GM15510 (cell line): Measurements from ENCODE around the gene ZNF341.

Experiments
- POLR2A ChIP-seq: IDR thresholded peaks from 3 replicates; pipeline ENCODE4 v1.6.1; 2011; ENCODE audit warnings: borderline replicate concordance; ENCODE audit not compliant: insufficient read length; ENCODE audit errors: extremely low read depth

Gene ZNF341

DNA sequence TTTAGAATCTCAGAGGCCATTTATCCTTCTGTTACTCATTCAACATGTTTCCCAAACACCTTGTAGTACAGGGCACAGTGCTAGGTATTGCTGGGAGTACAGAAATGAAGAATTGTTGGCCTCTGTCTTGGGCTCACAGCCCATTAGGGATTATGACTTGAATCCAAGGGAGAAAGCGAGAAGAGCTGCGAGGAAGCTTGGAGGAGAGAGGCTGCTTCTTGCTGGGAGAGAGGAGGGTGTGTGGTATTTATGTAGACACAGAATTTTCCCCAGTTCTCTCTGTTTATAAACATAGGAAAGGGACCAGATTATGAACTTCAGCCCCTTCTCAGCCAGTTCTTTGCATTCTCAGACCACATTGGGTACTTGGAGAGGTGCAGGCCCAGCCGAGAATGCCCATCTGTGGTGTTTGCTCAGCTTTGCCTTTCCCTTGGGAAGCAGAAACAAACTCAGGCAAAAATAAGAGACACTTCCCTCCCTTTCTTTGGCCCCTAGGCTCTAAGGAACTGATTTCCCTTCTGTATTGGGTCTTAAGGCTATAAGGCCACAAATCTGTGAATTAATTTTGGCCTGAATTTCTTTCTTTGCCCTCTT is 97.3 kb downstream of the ZNF341 start:
- no peak for TF ChIP-seq POLR2A

- no peak for TF ChIP-seq POLR2A
Measured at GRCh38 chr20:33829636-33830035, 97.8 kb downstream of the ZNF341 start.

GRCh38 chr20:33830371-33830770 is 98.6 kb downstream of the ZNF341 start:
- TF ChIP-seq POLR2A, result no peak

DNA sequence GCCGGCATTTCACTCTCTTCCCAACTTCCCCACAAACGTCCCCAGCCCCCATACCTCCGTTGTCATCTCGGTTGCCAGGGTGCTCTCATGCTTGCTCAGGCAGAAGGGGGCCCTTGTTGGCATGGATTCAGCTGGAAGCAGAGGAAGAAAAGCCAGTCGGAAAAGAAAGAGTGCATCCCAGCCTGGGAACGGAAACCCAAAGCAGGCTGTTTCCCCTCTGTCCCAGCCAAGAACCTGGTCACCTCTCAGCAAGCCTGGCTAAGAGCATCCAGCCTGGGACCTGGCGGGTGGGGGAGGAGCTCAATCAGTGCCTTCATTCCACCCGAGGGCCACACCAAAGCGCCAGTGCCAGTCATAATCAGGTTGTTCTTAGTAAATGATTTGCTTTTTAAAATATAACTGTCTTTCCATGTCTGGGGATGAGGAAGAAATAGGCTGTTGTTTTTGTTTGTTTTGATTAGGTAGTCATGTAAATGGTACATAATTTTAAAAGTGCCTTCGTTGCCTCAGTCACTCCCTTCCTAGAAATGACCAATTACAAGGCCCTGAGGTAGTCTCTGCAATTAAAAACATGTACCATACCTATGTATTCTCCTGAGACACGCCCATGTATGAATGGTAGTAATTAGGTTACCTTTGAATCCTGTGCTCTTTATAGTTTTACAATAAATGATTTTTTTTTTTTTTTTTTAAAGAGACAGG is 100.5 kb downstream of the ZNF341 start:
- no peak for TF ChIP-seq POLR2A

DNA sequence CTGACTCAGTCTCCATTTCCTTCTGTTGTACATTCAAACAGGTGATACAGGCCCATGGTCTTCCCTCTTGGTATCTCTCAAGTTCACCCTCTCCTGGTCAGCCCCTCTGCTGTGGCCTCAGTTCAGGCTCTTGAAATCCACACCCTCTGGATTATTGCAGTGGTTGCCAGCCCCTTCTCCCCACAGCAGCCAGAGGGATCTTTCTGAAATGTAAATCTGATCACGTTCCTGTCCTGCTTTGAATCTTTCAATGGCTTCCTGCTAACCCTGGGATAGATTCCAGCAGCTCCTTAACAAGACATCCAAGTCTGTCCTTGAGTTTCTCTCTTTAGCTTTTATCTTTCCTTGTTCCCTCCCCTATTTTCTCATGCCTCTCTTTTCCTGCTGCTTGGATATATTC is 101.5 kb downstream of the ZNF341 start:
- TF ChIP-seq POLR2A, result no peak

GRCh38 chr20:33835615-33836172 is 103.9 kb downstream of the ZNF341 start:
- no peak for TF ChIP-seq POLR2A

GRCh38 chr20:33836277-33836676 is 104.5 kb downstream of the ZNF341 start:
- no peak for TF ChIP-seq POLR2A

GRCh38 chr20:33837096-33837830 is 105.5 kb downstream of the ZNF341 start:
- no peak for TF ChIP-seq POLR2A

GRCh38 chr20:33838035-33838864 is 106.5 kb downstream of the ZNF341 start:
- no peak for TF ChIP-seq POLR2A

GRCh38 chr20:33839591-33839990 is 107.8 kb downstream of the ZNF341 start:
- TF ChIP-seq POLR2A, result no peak

DNA sequence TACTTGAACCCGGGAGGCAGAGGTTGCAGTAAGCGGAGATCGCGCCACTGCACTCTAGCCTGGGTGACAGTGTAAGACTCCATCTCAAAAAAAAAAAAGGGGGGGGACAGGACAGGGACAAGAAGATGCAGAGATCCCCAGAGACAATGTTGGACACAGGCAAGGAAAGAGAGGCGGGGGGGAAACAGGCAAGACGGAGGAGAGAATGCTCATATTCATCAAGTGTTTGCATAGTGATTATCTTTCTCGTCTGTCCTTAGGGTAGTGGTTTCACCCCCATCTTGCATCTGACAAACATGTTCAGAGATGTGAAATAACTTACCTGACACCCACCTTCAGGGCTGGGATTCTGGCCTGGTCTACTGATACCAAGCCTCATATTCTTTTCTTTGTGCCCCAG is 108.4 kb downstream of the ZNF341 start:
- no peak for TF ChIP-seq POLR2A

- no peak for TF ChIP-seq POLR2A
Measured at GRCh38 chr20:33840759-33841435, 109.1 kb downstream of the ZNF341 start.

- no peak for TF ChIP-seq POLR2A
Measured at GRCh38 chr20:33841436-33841799, 109.6 kb downstream of the ZNF341 start.
